GM18868 (cell line): ENCODE data around the gene TRPM6.

Experiments used
- ATAC-seq: cut with Tn5 transposase; IDR thresholded peaks from one replicate; pipeline ENCODE4 v1.9.1; 2021; ENCODE audit warnings: mild to moderate bottlenecking, moderate library complexity; ENCODE audit not compliant: unreplicated experiment

The TRPM6 gene

GRCh38 chr9:74721696-74722660 is 165.7 kb downstream of the TRPM6 start:
- no peak for ATAC-seq

- no peak for ATAC-seq
Measured at GRCh38 chr9:74719306-74719705, 168.4 kb downstream of the TRPM6 start.

GRCh38 chr9:74718709-74719108 is 169.0 kb downstream of the TRPM6 start:
- ATAC-seq = no peak

- ATAC-seq = no peak
Measured at GRCh38 chr9:74711341-74711740, 176.4 kb downstream of the TRPM6 start.

GRCh38 chr9:74697535-74697934 is 190.2 kb downstream of the TRPM6 start:
- peak; percentile 74 for ATAC-seq

- peak; percentile 51 for ATAC-seq
Measured at GRCh38 chr9:74696520-74696919, 191.2 kb downstream of the TRPM6 start.

- ATAC-seq = no peak
Measured at GRCh38 chr9:74691058-74691457, 196.7 kb downstream of the TRPM6 start.

- ATAC-seq = no peak
Measured at GRCh38 chr9:74683322-74683721, 204.4 kb downstream of the TRPM6 start.

- ATAC-seq = no peak
Measured at GRCh38 chr9:74681906-74682305, 205.8 kb downstream of the TRPM6 start.

GRCh38 chr9:74674077-74674476 is 213.6 kb downstream of the TRPM6 start:
- no peak for ATAC-seq
